ENCODE results near the gene TNRC6B.

TNRC6B gene

GRCh38 chr22:40237241-40237640 is 59.5 kb downstream of the TNRC6B start:
- H3K9me3 ChIP-seq (ENCODE audit: control insufficient read depth in 5 of 5, low read length in 5 of 5) = no peaks in the 10 kb centered on the region
- H3K27ac ChIP-seq (ENCODE audit: low read depth, low read length) = no peak overlapping the region
- H3K4me3 ChIP-seq (ENCODE audit: low read depth in 1 of 5, low read length in 5 of 5) = no peak overlapping the region
- H3K4me1 ChIP-seq (ENCODE audit: control insufficient read depth in 5 of 5, insufficient read depth in 5 of 5, low read length in 5 of 5) = peaks cover 4 to 28% (median 23%) of the 10 kb centered on the region in 5 donors
- no peak overlapping the region for H3K9ac ChIP-seq (ENCODE audit: low read length in 5 of 5)
- peaks cover 0 to 8% (median 2%) of the 10 kb centered on the region in 5 donors for H3K36me3 ChIP-seq (ENCODE audit: control insufficient read depth in 5 of 5, insufficient read depth in 5 of 5, low read length in 5 of 5)
- H3K27me3 ChIP-seq (ENCODE audit: control insufficient read depth in 5 of 5, insufficient read depth in 4 of 5, low read length in 5 of 5) = no peaks in the 10 kb centered on the region

GRCh38 chr22:40237788-40238424 is 60.2 kb downstream of the TNRC6B start:
- Histone ChIP-seq H3K27me3 (ENCODE audit: control insufficient read depth in 5 of 5, insufficient read depth in 4 of 5, low read length in 5 of 5) (no peaks in the 10 kb centered on the region), H3K36me3 (ENCODE audit: control insufficient read depth in 5 of 5, insufficient read depth in 5 of 5, low read length in 5 of 5) (peaks cover 0 to 6% (median 2%) of the 10 kb centered on the region in 5 donors), H3K9ac (ENCODE audit: low read length in 5 of 5) (no peak overlapping the region), H3K9me3 (ENCODE audit: control insufficient read depth in 5 of 5, low read length in 5 of 5) (no peaks in the 10 kb centered on the region), H3K4me1 (ENCODE audit: control insufficient read depth in 5 of 5, insufficient read depth in 5 of 5, low read length in 5 of 5) (peaks cover 4 to 28% (median 23%) of the 10 kb centered on the region in 5 donors), H3K27ac (ENCODE audit: low read depth, low read length) (no peak overlapping the region), H3K4me3 (ENCODE audit: low read depth in 1 of 5, low read length in 5 of 5) (no peak overlapping the region)

- no peaks in the 10 kb centered on the region for H3K9me3 ChIP-seq (ENCODE audit: control insufficient read depth in 5 of 5, low read length in 5 of 5)
- H3K27me3 ChIP-seq (ENCODE audit: control insufficient read depth in 5 of 5, insufficient read depth in 4 of 5, low read length in 5 of 5) = no peaks in the 10 kb centered on the region
- peaks cover 4 to 28% (median 26%) of the 10 kb centered on the region in 5 donors for H3K4me1 ChIP-seq (ENCODE audit: control insufficient read depth in 5 of 5, insufficient read depth in 5 of 5, low read length in 5 of 5)
- H3K36me3 ChIP-seq (ENCODE audit: control insufficient read depth in 5 of 5, insufficient read depth in 5 of 5, low read length in 5 of 5) = peaks cover 0 to 5% (median 2%) of the 10 kb centered on the region in 5 donors
- H3K27ac ChIP-seq (ENCODE audit: low read depth, low read length) = no peak overlapping the region
- no peak overlapping the region for H3K9ac ChIP-seq (ENCODE audit: low read length in 5 of 5)
- H3K4me3 ChIP-seq (ENCODE audit: low read depth in 1 of 5, low read length in 5 of 5) = peak overlapping the region in 2 of 5 donors; percentile 28 to 29
Measured at GRCh38 chr22:40238425-40239344, 61.0 kb downstream of the TNRC6B start.

DNA sequence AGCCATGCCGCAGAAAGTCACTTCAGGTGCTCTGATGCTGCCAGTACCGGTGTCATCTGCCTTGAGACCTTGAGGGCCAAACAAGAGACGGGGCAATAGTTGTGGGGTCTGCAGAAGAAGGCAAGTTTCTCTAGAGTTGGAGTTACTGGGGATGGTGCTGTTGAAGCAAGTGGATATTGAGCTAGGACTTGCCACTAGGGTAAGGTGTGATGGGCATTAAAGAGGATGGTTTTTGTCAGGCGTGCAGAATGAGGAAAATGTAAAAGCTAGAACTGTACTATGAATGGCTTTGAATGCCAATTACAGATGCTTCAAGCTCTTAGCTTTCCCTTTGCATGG is 61.6 kb downstream of the TNRC6B start:
- H3K36me3 ChIP-seq (ENCODE audit: control insufficient read depth in 5 of 5, insufficient read depth in 5 of 5, low read length in 5 of 5) = peaks cover 0 to 5% (median 0%) of the 10 kb centered on the region in 5 donors
- H3K4me3 ChIP-seq (ENCODE audit: low read depth in 1 of 5, low read length in 5 of 5) = peak overlapping the region in 2 of 5 donors; percentile 28 to 29
- no peak overlapping the region for H3K27ac ChIP-seq (ENCODE audit: low read depth, low read length)
- H3K9me3 ChIP-seq (ENCODE audit: control insufficient read depth in 5 of 5, low read length in 5 of 5) = no peaks in the 10 kb centered on the region
- H3K9ac ChIP-seq (ENCODE audit: low read length in 5 of 5) = no peak overlapping the region
- H3K27me3 ChIP-seq (ENCODE audit: control insufficient read depth in 5 of 5, insufficient read depth in 4 of 5, low read length in 5 of 5) = no peaks in the 10 kb centered on the region
- peaks cover 4 to 28% (median 27%) of the 10 kb centered on the region in 5 donors for H3K4me1 ChIP-seq (ENCODE audit: control insufficient read depth in 5 of 5, insufficient read depth in 5 of 5, low read length in 5 of 5)

- Histone ChIP-seq H3K4me1 (ENCODE audit: control insufficient read depth in 5 of 5, insufficient read depth in 5 of 5, low read length in 5 of 5) (peaks cover 4 to 28% (median 27%) of the 10 kb centered on the region in 5 donors), H3K9ac (ENCODE audit: low read length in 5 of 5) (no peak overlapping the region), H3K9me3 (ENCODE audit: control insufficient read depth in 5 of 5, low read length in 5 of 5) (no peaks in the 10 kb centered on the region), H3K4me3 (ENCODE audit: low read depth in 1 of 5, low read length in 5 of 5) (no peak overlapping the region), H3K27ac (ENCODE audit: low read depth, low read length) (no peak overlapping the region), H3K27me3 (ENCODE audit: control insufficient read depth in 5 of 5, insufficient read depth in 4 of 5, low read length in 5 of 5) (no peaks in the 10 kb centered on the region), H3K36me3 (ENCODE audit: control insufficient read depth in 5 of 5, insufficient read depth in 5 of 5, low read length in 5 of 5) (peaks cover 0 to 5% (median 0%) of the 10 kb centered on the region in 5 donors)
Measured at GRCh38 chr22:40240160-40240559, 62.4 kb downstream of the TNRC6B start.

DNA sequence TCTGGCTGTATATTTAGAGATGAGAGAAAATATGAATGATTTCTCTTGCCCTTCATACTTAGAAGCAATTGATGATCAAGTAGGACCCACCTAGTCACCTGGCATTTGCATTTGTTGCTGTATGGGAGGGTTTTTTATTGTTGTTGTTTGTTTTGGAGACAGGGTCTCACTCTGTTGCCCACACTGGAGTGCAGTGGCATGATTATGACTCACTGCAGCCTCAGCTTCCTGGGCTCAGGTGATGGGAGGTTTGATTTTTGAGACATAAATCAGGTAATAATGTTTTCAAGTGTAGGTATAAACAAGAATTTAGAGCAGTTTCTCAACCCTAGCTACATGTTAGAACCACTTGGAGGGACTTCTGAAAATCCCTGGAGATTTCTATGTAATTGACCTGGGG is 63.0 kb downstream of the TNRC6B start:
- peaks cover 0 to 5% (median 0%) of the 10 kb centered on the region in 5 donors for H3K36me3 ChIP-seq (ENCODE audit: control insufficient read depth in 5 of 5, insufficient read depth in 5 of 5, low read length in 5 of 5)
- H3K9me3 ChIP-seq (ENCODE audit: control insufficient read depth in 5 of 5, low read length in 5 of 5) = no peaks in the 10 kb centered on the region
- H3K27me3 ChIP-seq (ENCODE audit: control insufficient read depth in 5 of 5, insufficient read depth in 4 of 5, low read length in 5 of 5) = no peaks in the 10 kb centered on the region
- H3K4me3 ChIP-seq (ENCODE audit: low read depth in 1 of 5, low read length in 5 of 5) = no peak overlapping the region
- peaks cover 4 to 28% (median 27%) of the 10 kb centered on the region in 5 donors for H3K4me1 ChIP-seq (ENCODE audit: control insufficient read depth in 5 of 5, insufficient read depth in 5 of 5, low read length in 5 of 5)
- H3K27ac ChIP-seq (ENCODE audit: low read depth, low read length) = no peak overlapping the region
- no peak overlapping the region for H3K9ac ChIP-seq (ENCODE audit: low read length in 5 of 5)

DNA sequence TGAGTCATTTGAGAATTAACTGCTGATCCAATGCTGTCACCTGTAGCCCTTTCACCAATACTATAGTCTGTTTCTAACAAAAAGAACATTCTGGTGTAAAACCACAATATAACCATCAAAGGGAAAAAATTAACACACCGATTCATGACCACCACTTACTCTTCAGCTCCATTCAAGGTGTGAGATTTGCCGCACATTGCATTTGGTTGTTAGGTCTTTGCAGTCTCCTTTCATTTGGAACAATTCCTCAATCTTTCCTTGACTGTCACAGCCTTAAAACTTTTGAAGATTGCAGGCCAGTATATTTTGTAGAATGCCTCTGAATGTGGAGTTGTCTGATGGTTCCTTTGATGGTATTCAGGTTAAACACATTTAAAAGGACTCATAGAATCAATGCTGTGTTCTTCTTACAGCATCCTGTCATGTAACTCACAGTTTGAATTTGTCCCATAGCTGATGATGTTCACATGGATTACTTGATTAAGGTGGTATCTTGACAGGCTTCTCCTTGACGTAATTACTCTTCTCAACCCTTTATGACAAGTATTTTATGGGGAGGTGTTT is 63.6 kb downstream of the TNRC6B start:
- H3K27ac ChIP-seq (ENCODE audit: low read depth, low read length) = no peak overlapping the region
- H3K27me3 ChIP-seq (ENCODE audit: control insufficient read depth in 5 of 5, insufficient read depth in 4 of 5, low read length in 5 of 5) = no peaks in the 10 kb centered on the region
- H3K4me3 ChIP-seq (ENCODE audit: low read depth in 1 of 5, low read length in 5 of 5) = no peak overlapping the region
- H3K36me3 ChIP-seq (ENCODE audit: control insufficient read depth in 5 of 5, insufficient read depth in 5 of 5, low read length in 5 of 5) = peaks cover 0 to 8% (median 0%) of the 10 kb centered on the region in 5 donors
- H3K4me1 ChIP-seq (ENCODE audit: control insufficient read depth in 5 of 5, insufficient read depth in 5 of 5, low read length in 5 of 5) = peaks cover 4 to 25% (median 24%) of the 10 kb centered on the region in 5 donors
- no peaks in the 10 kb centered on the region for H3K9me3 ChIP-seq (ENCODE audit: control insufficient read depth in 5 of 5, low read length in 5 of 5)
- H3K9ac ChIP-seq (ENCODE audit: low read length in 5 of 5) = no peak overlapping the region

- Histone ChIP-seq H3K27ac (ENCODE audit: low read depth, low read length) (no peak overlapping the region), H3K4me1 (ENCODE audit: control insufficient read depth in 5 of 5, insufficient read depth in 5 of 5, low read length in 5 of 5) (peaks cover 4 to 12% (median 6%) of the 10 kb centered on the region in 5 donors)
Measured at GRCh38 chr22:40243891-40244290, 66.2 kb downstream of the TNRC6B start.

GRCh38 chr22:40244586-40244985 is 66.9 kb downstream of the TNRC6B start:
- no peak overlapping the region for H3K4me3 ChIP-seq (ENCODE audit: low read depth in 1 of 5, low read length in 5 of 5)
- no peak overlapping the region for H3K9ac ChIP-seq (ENCODE audit: low read length in 5 of 5)
- H3K27me3 ChIP-seq (ENCODE audit: control insufficient read depth in 5 of 5, insufficient read depth in 4 of 5, low read length in 5 of 5) = no peaks in the 10 kb centered on the region
- peaks cover 0 to 17% (median 12%) of the 10 kb centered on the region in 5 donors for H3K36me3 ChIP-seq (ENCODE audit: control insufficient read depth in 5 of 5, insufficient read depth in 5 of 5, low read length in 5 of 5)
- H3K4me1 ChIP-seq (ENCODE audit: control insufficient read depth in 5 of 5, insufficient read depth in 5 of 5, low read length in 5 of 5) = peaks cover 0 to 5% (median under 1%) of the 10 kb centered on the region in 5 donors
- H3K27ac ChIP-seq (ENCODE audit: low read depth, low read length) = no peak overlapping the region
- no peaks in the 10 kb centered on the region for H3K9me3 ChIP-seq (ENCODE audit: control insufficient read depth in 5 of 5, low read length in 5 of 5)

More at GRCh38 chr22:40243891-40244290, 66.2 kb downstream of the TNRC6B start:
- peaks cover 0 to 17% (median 12%) of the 10 kb centered on the region in 5 donors for H3K36me3 ChIP-seq (ENCODE audit: control insufficient read depth in 5 of 5, insufficient read depth in 5 of 5, low read length in 5 of 5)
- H3K9me3 ChIP-seq (ENCODE audit: control insufficient read depth in 5 of 5, low read length in 5 of 5) = no peaks in the 10 kb centered on the region
- no peaks in the 10 kb centered on the region for H3K27me3 ChIP-seq (ENCODE audit: control insufficient read depth in 5 of 5, insufficient read depth in 4 of 5, low read length in 5 of 5)
- H3K9ac ChIP-seq (ENCODE audit: low read length in 5 of 5) = no peak overlapping the region
- H3K4me3 ChIP-seq (ENCODE audit: low read depth in 1 of 5, low read length in 5 of 5) = no peak overlapping the region

All from subcutaneous abdominal adipose tissue (tissue), 5 donors.